Right lobe of liver (tissue), 4 donors: ENCODE results near the gene UROC1.

Experiments used
- CTCF ChIP-seq, 4 donors: fragments of 200-600 bp in 3 of 4; fragments of 450-650 bp in 1 of 4; IDR thresholded peaks; one replicate each; pipeline versions ENCODE4 v1.5.1 to v1.8.0; 2016 to 2022; ENCODE audit warnings: antibody characterized with exemption in 4 of 4, mild to moderate bottlenecking in 2 of 4
- POLR2A ChIP-seq: fragments of 450-650 bp; IDR thresholded peaks from one replicate; pipeline ENCODE4 v1.6.1; 2017; ENCODE audit warnings: antibody characterized with exemption, mild to moderate bottlenecking
- donor health status: DM: no; HTN: no; CAD: no.
- donor health status: DM: no; HTN: no; CAD: no.
- donor health status: DM: no; HTN: yes; CAD: no.

- TF ChIP-seq CTCF (IDR thresholded peaks at IDR 0.05) (no peak), POLR2A (no peak)
Measured at GRCh38 chr3:126478581-126479310, 38.8 kb downstream of the UROC1 start.
